ENCODE data around the gene MBNL3. TPM values are rescaled to one million over a fixed set of nuclear protein-coding genes. Genes with fewer than 3 reads are reported as not detected.

MBNL3 gene
- total RNA-seq, 1 donor from 2014 or later, result 22.9 TPM

DNA sequence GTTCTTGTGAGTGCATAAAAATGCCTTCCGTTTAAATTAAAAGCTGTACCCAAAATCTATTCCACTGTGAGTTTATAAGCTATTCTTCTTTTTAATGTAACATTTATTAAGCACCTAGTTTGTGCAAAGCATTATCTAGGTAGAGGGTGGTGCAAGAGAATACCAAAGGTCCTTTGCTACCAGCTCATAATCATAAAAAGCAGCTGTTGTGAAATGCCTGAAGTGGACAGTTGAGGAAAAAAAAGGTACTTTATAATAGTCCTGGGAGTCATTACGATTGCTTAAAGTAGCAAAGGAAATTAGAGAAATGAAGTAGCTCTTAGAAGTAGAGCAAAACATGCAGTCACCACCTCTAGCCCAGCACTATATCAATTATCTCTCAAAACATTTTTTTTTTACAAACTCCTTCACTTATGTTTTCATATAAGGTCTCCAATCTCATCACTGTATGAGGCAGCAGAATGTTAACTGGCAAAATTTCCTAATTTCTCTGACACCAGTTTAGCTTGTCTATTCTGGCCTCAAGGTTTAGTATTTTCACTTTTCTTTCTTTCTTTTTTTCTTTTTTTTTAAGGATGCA is 2.1 kb downstream of the MBNL3 start:
- DNase-seq, result no peak
- no peak overlapping the region for H3K27ac ChIP-seq
- intact Hi-C loops (cut with DNase I), result no loop called here
- no peaks in the 10 kb centered on the region for H3K27me3 ChIP-seq
- no peak for ATAC-seq
- no peak overlapping the region for H3K4me3 ChIP-seq
- TF ChIP-seq, protein P1, sequence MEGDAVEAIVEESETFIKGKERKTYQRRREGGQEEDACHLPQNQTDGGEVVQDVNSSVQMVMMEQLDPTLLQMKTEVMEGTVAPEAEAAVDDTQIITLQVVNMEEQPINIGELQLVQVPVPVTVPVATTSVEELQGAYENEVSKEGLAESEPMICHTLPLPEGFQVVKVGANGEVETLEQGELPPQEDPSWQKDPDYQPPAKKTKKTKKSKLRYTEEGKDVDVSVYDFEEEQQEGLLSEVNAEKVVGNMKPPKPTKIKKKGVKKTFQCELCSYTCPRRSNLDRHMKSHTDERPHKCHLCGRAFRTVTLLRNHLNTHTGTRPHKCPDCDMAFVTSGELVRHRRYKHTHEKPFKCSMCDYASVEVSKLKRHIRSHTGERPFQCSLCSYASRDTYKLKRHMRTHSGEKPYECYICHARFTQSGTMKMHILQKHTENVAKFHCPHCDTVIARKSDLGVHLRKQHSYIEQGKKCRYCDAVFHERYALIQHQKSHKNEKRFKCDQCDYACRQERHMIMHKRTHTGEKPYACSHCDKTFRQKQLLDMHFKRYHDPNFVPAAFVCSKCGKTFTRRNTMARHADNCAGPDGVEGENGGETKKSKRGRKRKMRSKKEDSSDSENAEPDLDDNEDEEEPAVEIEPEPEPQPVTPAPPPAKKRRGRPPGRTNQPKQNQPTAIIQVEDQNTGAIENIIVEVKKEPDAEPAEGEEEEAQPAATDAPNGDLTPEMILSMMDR (IDR thresholded peaks at IDR 0.05), result no peak
- no peaks in the 10 kb centered on the region for H3K4me1 ChIP-seq
- H3K9me3 ChIP-seq, result no peaks in the 10 kb centered on the region
- no peaks in the 10 kb centered on the region for H3K36me3 ChIP-seq

- Histone ChIP-seq H3K36me3 (no peaks in the 10 kb centered on the region), H3K27me3 (no peaks in the 10 kb centered on the region), H3K27ac (no peak overlapping the region), H3K4me3 (no peak overlapping the region), H3K4me1 (peaks cover 7% of the 10 kb centered on the region), H3K9me3 (no peaks in the 10 kb centered on the region)
- intact Hi-C loops (cut with DNase I), result no loop called here
- TF ChIP-seq, protein P1 (IDR thresholded peaks at IDR 0.05), result no peak
- DNase-seq (no peak), ATAC-seq (no peak)
Measured at GRCh38 chrX:132483951-132484350, 4.9 kb downstream of the MBNL3 start.

- Histone ChIP-seq H3K4me1 (peaks cover 7% of the 10 kb centered on the region), H3K9me3 (no peaks in the 10 kb centered on the region), H3K4me3 (no peak overlapping the region), H3K27ac (no peak overlapping the region), H3K27me3 (no peaks in the 10 kb centered on the region), H3K36me3 (no peaks in the 10 kb centered on the region)
- TF ChIP-seq, protein P1 (IDR thresholded peaks at IDR 0.05), result no peak
- DNase-seq, result no peak
- ATAC-seq, result no peak
- intact Hi-C loops (cut with DNase I), result no loop called here
Measured at GRCh38 chrX:132483488-132483887, 5.3 kb downstream of the MBNL3 start.

- Histone ChIP-seq H3K36me3 (no peaks in the 10 kb centered on the region), H3K4me3 (no peak overlapping the region), H3K27ac (no peak overlapping the region), H3K9me3 (no peaks in the 10 kb centered on the region), H3K27me3 (no peaks in the 10 kb centered on the region), H3K4me1 (peaks cover 7% of the 10 kb centered on the region)
- DNase-seq (no peak), ATAC-seq (no peak)
- intact Hi-C loops (cut with DNase I), result no loop called here
- TF ChIP-seq, protein P1 (IDR thresholded peaks at IDR 0.05), result no peak
Measured at GRCh38 chrX:132482632-132483031, 6.2 kb downstream of the MBNL3 start.

GRCh38 chrX:132481449-132481848 is 7.4 kb downstream of the MBNL3 start:
- no peak overlapping the region for H3K4me3 ChIP-seq
- TF ChIP-seq, protein P1 (IDR thresholded peaks at IDR 0.05), result no peak
- ATAC-seq (no peak), DNase-seq (no peak)
- no peaks in the 10 kb centered on the region for H3K9me3 ChIP-seq
- H3K36me3 ChIP-seq, result no peaks in the 10 kb centered on the region
- H3K4me1 ChIP-seq, result peaks cover 7% of the 10 kb centered on the region
- no peaks in the 10 kb centered on the region for H3K27me3 ChIP-seq
- intact Hi-C loops (cut with DNase I), result no loop called here
- peak overlapping the region; percentile 78 for H3K27ac ChIP-seq

All from upper lobe of right lung (tissue), 1 donor.